ENCODE data around the gene TCF12. TPM values are rescaled to one million over a fixed set of nuclear protein-coding genes. Genes with fewer than 3 reads are reported as not detected.
A peak's percentile ranks its signal among the peaks of the same experiment; 100 is the strongest.

The TCF12 gene
- polyA plus RNA-seq, 3 donors, result 151 to 186 (median 162) TPM

- peak in 6 of 11 donors; percentile 59 to 74 (median 68) for DNase-seq (ENCODE audit: extremely low read depth in 1 of 11, low read depth in 9 of 11, low spot score in 4 of 11)
Observed at GRCh38 chr15:57307527-57308169, 389.2 kb downstream of the TCF12 start.

- no peak for DNase-seq (ENCODE audit: extremely low read depth in 1 of 11, low read depth in 9 of 11, low spot score in 4 of 11)
Observed at GRCh38 chr15:57308170-57308545, 389.7 kb downstream of the TCF12 start.

DNA sequence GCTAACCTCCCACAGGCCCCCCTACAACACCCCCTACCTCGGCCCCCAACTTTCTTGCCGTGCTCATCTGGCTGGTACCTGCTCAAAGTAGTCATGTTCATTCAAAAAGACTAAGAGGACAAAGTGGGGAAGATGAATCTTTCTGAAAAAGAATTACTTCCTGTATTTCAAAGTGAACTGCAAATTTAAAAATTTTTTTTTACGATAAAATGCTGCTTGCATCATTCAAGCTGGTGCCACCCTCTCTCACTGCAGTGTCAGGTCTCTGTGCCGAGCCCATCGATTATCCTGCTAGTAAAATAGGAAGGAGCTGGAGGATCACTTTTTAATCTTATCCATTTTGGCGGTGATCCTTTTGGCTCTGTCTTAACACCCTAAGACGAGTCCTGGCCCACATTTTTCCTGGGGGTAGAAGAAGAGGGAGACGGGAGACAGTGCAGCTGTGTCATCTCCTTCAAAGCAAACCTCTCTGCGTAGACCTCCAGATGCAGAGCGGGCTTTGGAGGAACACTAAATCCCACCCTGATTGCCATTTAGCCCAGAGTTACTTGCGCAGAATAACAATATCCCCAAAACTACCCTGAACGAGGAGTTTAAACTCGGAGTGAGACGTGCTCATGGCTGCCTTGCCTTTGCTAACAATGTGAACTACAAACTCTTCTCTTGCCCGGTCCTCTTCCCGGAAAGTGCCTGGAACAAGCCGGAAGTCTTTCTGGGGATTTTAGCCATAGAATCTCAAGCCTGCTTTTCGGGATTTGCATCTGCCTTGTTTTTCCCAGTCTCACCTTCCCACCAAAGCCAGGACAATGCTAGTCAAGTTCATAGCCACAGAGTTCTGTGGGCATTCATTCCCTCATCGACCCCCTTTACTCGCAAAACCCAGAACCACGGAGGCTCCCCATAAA lies 391.7 kb downstream of the TCF12 start:
- DNase-seq (ENCODE audit: extremely low read depth in 1 of 11, low read depth in 9 of 11, low spot score in 4 of 11), result no peak

DNA sequence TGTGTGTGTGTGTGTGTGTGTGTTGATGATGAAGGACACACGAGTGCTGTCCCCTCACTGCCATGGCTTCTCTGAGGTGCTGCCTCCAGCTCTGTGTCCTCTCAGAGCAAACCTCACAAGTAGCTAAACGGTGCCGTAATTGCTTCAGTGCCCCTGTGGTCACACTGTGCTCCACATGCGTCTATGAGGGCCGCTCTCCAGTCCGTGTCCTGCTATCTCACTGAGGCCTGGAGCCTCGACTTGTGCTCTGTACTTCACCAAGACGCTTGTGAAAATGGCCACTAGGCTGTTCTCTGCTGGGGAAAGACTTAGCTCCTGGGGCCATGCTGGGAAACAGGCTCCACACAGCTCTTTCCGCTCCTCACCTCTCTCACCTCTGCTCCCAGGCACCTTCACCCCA lies 392.4 kb downstream of the TCF12 start:
- DNase-seq (ENCODE audit: extremely low read depth in 1 of 11, low read depth in 9 of 11, low spot score in 4 of 11), result no peak

- DNase-seq (ENCODE audit: extremely low read depth in 1 of 11, low read depth in 9 of 11, low spot score in 4 of 11), result no peak
Observed at GRCh38 chr15:57312006-57312317, 393.5 kb downstream of the TCF12 start.

GRCh38 chr15:57312318-57313133 lies 394.1 kb downstream of the TCF12 start:
- no peak for DNase-seq (ENCODE audit: extremely low read depth in 1 of 11, low read depth in 9 of 11, low spot score in 4 of 11)

DNA sequence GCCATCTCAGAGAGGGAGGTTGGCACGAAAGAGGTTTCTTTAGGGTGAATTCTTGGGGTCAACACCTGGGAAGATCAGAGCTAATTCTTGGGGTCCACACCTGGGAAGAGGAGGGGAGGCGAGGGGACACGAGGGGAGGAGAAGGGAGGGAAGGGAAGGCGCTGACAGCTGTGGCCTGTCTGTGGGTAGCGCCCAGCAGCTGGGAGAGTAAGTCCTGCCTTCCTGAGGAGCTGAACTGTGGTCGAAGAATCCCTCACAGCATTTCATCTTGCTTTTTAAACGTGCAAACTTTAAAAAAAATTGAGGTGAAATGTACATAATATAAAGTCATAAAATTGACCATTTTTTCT lies 394.7 kb downstream of the TCF12 start:
- DNase-seq (ENCODE audit: extremely low read depth in 1 of 11, low read depth in 9 of 11, low spot score in 4 of 11), result no peak

DNA sequence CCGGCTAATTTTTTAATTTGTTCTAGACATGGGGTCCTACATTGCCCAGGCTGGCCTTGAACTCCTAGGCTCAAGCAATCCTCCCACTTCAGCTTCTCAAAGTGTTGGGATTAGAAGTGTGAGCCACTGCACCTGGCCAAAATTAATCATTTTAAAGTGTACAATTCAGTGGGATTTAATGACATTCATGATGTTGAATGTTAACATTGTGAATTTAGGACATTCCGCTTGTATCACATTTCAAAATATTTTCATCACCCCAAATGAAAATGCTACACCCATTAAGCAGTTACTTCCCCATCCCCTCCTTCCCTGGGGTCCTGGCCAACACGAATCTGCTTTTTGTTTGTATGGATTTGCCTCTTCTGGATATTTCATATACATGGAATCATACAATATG lies 395.8 kb downstream of the TCF12 start:
- no peak for DNase-seq (ENCODE audit: extremely low read depth in 1 of 11, low read depth in 9 of 11, low spot score in 4 of 11)

DNA sequence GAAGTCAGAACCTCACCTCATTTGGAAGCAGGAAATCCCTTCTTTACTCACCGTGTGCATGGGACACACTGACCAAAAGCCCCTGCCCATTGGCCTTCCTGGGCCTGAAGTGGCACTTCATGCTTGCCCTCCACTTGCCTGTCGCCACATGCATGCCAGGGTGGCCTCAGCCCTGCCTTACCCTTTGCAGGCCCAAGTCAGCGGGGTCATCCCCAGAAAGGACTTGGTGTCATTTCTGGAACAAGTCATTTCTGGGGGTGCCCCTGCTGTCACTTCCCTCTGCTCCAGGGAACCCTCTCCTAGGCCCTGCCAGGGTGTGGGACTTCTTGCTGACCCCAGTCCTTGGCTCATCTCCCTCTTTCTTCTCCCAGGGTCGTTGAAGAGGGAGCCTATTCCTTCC lies 398.0 kb downstream of the TCF12 start:
- DNase-seq (ENCODE audit: extremely low read depth in 1 of 11, low read depth in 9 of 11, low spot score in 4 of 11), result no peak

DNA sequence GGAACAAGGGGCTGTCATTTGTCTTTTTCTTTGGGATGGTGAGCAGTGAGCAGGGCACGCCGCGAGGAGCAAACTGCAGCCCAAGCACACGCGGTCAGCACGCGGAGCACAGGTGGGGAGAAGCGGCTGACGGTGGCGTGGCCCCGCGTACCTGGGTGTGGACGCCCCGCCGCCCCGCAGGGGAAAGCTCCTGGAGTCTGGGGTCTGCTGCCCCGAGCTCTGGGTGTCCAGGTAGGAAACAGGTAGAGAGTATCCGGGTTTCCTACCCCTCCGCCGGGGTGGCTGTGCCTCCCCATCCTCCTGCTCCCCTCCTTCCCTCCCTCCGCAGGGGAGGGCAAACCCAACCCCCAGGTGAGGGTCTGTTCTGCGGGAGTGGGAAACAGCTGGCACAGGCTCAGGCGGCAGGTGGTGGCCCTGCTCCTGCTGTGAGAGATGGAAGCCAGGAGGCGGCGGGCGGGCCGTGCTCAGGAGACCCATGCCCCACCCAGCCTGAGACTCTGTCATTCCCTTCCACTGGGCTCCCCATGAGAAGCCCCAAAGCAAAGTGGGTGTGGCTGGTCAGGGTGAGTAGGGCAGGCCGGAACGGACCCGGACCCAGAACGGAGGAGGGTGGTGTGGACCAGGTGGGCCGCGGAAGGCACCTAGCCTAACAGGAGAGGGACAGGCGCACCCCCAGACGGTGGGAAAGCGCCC lies 400.9 kb downstream of the TCF12 start:
- no peak for DNase-seq (ENCODE audit: extremely low read depth in 1 of 11, low read depth in 9 of 11, low spot score in 4 of 11)

- no peak for DNase-seq (ENCODE audit: extremely low read depth in 1 of 11, low read depth in 9 of 11, low spot score in 4 of 11)
Observed at GRCh38 chr15:57319919-57320560, 401.6 kb downstream of the TCF12 start.

- DNase-seq (ENCODE audit: extremely low read depth in 1 of 11, low read depth in 9 of 11, low spot score in 4 of 11), result no peak
Observed at GRCh38 chr15:57320631-57321220, 402.3 kb downstream of the TCF12 start.

GRCh38 chr15:57321485-57321884 lies 403.0 kb downstream of the TCF12 start:
- no peak for DNase-seq (ENCODE audit: extremely low read depth in 1 of 11, low read depth in 9 of 11, low spot score in 4 of 11)

DNA sequence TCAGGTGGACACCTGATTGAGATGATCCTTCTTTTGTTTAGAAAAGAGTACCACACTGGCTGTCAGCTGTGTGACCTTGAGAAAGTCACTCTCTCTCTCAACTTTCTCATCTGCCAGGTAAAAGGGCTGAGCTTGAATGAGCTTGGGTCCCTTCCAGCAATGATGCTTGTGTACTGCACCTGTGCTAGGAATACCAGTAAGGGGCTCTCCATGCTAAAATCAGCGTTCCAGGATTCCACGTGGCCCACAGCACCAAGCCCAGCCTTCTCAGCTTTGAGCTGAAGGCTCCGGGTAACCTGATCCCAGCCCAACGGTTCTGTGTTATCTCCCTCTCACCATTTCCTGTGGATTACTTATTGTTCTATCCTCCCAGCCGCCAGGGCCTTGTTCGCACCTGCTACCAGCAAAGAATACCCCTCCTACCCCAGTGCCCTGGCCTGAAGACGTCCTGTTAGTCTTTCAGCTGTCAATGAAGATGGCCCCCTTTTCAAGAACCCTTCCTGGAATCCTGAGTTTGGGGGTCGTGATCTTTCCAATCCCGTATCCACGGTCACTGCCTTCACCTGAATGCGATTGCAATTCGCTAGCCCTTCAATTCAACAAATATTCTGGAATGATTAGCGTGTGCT lies 403.6 kb downstream of the TCF12 start:
- DNase-seq (ENCODE audit: extremely low read depth in 1 of 11, low read depth in 9 of 11, low spot score in 4 of 11), result no peak

DNA sequence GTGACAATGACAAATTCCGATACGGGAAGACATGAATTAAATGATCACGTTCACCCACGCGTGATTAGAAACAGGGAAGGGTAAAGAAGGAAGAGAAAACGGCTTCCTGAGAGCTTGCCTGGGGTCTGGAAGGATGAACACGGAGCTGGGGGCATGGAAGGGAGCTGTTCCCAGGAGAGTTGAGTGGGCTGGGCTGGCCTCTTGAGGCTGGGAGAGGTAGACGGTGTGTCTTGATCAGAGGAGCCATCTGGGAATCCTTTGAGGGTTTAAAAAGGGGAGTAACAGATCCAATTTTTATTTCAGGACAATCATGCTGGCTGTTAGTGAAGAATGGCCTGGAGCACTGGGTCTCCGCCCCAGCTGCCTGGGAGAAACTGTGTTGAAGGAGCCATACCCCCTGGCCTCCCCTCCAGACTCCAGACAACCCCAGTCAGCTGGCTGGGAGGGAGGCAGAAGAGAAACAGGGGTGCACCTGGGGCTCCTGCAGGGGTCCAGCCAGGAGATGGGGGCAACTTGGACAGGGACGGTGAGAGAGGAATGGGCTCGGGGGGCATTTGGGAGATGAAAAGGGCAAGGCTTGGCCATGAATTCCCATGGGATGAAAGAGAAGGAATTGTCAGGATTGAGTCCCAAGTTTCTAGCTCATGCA lies 404.3 kb downstream of the TCF12 start:
- no peak for DNase-seq (ENCODE audit: extremely low read depth in 1 of 11, low read depth in 9 of 11, low spot score in 4 of 11)

DNA sequence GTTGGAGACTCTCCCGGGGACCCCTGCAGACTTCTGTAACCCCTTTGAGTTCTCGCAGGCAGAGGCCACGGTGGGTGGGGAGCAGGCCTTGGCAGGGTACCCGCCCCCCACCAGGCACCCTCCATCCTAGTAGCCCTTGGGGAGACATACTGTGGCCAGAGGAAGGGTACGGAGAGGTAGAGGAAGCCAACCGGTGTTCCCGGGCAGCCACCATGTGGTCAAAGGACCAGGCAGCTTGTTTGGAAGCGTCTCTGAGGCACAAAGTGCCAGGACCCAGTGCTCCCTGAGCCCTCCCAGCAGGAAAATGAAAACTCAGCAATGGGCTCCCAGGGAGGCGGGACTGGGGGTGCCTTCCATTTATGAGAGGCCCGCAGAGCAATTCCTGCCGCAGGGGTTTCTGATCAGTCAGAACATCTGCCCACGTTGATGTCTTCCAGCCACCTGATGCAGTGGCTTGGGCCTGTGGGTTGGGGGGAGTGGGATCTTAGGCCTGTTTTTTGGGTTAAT lies 404.9 kb downstream of the TCF12 start:
- no peak for DNase-seq (ENCODE audit: extremely low read depth in 1 of 11, low read depth in 9 of 11, low spot score in 4 of 11)

- no peak for DNase-seq (ENCODE audit: extremely low read depth in 1 of 11, low read depth in 9 of 11, low spot score in 4 of 11)
Observed at GRCh38 chr15:57323806-57324589, 405.6 kb downstream of the TCF12 start.

All from renal cortex interstitium (tissue), 11 donors.